Activated naive CD4-positive, alpha-beta T cell treated with Interleukin-2 at 50 U/mL for 16 hours (primary cell): Measurements from ENCODE around the gene LTB.
"Not testable (repeated sequence)": the region's sequence is repeated elsewhere in the genome, so short reads cannot be mapped to it uniquely, and the experiment has no call there.

Experiments used
- DNase-seq: peaks from one replicate; pipeline ENCODE4 v3.0.0-alpha.2; 2020

The LTB gene

DNA sequence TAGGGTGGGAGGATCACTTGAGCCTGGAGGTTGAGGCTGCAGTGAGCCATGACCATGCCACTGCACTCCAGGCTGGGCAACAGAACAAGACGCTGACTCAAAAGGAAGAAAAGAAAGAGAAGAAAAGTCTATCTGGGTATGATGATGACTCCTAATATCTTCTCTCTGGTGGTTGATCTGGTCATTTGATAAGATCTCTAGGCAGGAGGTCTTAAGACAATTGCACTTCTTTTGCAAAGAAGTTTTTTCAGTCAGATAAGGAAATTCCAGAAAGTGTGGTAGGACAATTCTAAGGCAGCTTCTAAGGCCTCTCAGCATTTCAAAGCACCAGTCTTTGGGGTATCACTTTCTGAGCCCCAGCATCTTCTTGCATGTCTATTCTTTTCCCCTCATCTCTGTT, 25.1 kb upstream of the LTB start:
- no peak for DNase-seq

DNA sequence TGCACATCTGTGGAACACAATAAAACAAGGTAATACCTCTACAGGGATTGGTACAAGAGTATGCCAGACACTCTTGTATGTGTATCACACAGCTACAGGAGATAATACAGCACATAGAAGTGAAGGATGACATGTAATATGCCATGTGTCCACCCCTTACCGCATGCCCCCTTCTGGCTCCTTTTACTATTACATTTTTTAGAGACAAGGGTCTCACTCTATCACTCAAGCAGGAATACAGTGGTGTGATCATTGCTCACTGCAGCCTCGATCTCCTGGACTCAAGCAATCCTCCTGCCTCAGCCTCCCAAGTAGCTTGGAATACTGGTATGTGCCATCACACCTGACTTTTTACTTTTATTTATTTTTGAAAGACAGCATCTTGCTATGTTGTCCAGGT, 14.8 kb upstream of the LTB start:
- peak; percentile 29 for DNase-seq

DNA sequence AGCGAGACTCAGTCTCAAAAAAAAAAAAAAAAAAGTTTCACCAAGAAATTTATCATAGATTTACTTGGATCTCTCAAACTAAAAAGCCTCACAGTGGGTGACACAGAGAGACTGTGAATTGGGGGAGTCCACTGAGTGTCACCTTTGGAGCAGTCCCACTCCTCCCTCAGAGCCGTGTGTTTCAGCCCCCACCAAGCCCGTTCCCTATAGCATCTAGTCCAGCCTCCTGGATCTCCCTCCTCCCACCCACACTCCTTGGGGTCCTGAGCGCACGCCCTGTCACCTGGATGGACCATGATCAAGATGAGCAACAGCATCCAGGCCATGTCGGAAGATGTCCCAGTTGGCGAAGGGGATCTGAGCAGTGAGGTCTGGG, 10.2 kb upstream of the LTB start:
- DNase-seq: no peak

DNA sequence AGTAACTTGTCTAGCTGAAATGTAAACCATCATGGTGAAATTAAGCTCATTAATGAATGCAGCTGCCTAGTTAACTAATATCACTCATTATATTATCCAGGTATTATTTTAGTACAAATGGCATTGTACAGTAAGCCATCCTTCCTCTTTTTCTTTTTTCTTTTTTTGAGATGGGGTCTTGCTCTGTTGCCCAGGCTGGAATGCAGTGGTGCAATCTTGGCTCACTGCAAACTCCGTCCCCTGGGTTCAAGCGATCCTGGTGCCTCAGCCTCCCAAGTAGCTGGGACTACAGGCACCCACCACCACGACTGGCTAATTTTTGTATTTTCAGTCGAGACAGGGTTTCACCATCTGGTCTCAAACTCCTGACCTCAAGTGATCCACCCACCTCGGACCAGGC, 8.5 kb upstream of the LTB start:
- not testable (repeated sequence) for DNase-seq

DNA sequence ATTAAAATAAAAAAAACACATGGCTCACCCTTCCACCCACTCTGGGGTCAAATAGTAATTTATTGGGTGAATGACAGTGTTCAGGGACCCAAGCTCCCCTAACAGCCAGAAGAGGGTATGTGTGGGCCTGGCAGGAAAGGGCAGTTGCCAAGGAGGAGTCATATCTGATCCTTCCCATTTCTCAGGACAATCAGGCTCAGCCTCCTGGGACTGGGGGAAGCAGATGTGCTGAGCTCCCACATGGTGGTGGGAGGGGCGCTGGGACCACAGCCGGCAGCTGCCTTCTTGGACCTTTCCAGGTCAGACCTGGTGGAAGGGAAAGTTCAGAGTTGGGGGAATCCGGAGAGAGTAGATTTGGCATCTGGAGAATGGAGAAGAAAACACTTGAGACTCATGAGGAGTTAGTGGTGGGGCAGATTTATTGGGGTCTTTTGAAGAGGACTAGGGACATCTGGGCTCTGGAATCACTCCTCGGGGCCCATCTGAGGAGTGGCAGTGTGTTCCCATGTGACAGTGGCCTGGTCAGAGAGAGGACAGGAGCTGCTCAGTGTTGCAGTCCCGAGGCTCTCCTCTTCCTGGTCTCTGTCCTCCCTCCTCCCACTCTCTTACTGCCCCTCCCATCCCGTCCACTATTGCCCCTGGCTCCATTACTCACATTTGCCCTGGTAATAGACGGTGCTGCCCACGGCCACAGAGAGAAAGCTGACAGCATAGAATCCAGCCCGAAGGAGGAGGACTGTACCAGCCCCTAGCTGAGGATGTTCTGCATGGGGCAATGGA, 6.8 kb upstream of the LTB start:
- DNase-seq: no peak

DNA sequence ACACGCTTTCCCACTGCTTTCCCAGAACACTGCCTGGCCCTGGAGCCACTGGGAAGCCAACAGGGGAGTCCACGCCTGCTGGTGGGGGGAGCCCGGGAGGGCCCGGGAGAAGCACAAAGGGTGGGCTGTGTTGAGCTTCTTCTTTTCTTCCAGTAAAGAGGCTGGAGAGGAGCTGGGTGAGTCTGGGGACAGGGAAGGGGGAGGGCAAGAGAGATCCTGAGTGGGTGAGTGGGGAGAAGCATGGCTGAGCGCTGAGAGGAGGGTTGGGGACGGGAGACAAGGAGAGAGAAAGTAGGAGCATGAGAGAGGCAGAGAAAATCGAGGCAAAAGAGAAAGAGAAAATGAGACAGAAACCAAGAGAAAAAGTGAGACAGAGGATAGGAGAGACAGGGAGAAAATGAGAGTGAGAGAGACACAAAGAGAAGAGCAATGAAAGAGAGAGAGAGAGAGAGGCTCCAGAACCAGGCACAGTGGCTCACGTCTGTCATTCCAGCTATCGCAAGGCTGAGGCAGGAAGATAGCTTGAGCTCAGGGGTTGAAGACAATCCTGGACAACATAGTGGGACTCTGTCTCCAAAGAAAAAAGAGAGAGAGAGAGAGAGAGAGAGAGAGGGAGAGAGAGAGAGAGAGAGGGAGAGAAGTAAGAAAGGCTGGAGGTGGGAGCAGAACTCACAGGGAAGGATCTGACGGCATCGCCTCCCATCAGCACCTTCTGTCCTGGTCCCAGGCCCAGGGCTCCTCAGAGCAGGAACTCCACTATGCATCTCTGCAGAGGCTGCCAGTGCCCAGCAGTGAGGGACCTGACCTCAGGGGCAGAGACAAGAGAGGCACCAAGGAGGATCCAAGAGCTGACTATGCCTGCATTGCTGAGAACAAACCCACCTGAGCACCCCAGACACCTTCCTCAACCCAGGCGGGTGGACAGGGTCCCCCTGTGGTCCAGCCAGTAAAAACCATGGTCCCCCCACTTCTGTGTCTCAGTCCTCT, 5.9 kb upstream of the LTB start:
- no peak for DNase-seq

DNA sequence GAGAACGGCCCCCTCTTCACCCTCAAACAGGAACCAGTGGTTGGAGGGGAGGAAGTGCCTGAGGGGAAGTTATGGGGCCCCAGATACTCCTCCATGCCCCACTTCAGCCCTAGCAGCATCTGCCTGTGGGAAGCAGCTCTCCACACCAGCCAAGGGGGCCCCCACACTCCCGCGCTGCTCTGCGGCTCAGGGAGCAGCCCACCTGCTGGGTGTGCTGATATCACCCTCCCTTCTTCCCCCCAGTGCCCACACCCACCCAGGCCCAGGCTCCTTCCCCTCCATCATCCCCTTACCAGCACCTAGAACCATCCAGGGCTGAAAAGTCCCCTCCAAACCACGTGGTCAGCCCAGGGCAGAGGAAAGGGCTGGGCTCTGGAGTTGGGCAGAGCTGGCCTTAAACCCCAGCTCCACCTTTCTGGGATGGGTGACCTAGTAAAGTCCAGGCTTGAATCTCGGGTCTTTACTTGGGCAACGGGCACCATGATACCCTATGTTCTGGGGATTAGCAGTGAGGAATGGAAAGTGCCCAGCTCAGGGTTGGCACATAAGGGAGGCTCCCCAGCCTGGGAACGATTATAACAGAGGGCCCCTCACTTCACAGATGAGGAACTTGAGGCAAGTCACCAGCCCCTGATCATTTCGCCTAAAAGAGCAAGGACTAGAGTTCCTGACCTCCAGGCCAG, 4.5 kb upstream of the LTB start:
- peak; percentile 22 for DNase-seq

DNA sequence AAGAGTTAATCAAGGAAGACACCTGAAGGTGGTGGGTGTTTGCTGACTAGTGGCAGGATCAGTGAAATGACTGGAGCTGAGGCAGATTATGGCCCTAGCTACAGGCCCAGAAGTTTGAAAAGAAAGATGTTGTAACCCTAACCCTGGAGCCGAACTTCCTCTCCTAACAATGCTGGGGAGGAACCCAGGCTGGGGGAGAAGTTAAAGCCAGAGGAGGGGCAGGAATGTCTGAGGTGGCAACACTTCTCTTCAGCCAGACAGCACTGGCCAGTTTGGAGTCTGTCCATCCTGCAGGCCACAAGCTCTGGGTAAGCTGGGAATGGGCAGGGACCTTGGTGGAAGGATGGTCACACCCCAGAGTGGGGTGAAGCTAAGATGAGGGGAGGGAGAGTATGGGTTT, 3.8 kb upstream of the LTB start, which contains the start of gene LST1:
Gene LST1 (plus strand): TSS at position 270 of the 400 bp plus-strand sequence. CDS start 1,023 bp downstream, outside the sequence.
- no peak for DNase-seq

DNA sequence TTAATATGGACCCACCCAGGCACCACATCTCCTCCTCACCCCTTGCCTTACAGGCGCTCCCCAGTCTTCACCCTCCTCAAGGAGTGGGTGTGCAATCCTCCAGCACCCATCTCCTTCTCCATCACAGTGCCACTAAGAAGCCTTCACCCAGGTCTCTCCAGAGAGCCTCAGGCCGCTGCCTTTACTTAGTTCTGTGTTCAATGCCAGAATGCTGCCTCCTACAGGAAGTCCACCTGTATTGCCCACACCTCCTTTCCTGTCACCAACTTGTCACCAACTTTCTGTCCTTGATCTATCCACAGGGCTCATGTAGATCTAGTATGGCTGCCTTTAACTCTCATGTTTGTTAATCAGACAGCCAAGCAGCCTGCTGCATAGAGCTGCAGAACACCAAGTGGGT, 3.3 kb upstream of the LTB start:
- peak; percentile 42 for DNase-seq

DNA sequence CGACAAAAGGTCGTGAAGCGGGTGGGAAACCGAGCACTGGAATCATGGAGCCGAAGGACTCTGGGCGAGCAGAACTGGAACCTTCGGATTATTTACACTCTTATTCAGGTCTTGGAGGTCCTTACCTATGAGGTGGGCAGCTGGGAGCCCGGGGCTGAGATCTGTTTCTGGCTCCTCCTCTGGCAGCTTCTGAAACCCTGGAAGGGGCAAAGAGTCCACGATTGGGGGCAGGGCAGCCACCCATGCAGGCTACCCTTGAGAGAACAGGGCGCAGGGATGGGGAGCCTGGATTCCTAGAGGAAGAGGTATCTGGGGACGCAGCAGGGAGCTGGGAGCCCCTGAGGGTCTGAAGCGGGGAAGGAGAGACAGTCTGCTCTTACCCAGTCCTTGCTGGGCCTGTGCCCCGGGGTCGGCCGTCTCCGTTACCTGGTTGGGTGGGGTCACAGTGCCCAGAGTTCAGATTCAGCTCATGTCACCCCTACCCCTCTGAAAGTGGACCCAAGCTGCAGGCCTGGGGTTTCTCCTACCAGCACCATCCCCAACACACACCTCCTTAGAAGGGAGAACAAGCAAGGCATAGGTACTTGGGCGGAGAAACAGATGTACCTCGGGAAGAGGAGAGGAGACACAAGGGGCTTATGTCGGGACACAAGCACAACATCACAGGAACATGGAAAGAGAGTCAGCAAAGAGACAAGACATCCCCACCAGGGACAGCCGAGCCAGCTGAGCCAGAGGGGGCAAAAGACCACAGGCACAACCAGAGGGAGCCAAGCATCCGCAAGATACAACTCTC, 592 bp downstream of the LTB start:
- DNase-seq: peak; percentile 15

DNA sequence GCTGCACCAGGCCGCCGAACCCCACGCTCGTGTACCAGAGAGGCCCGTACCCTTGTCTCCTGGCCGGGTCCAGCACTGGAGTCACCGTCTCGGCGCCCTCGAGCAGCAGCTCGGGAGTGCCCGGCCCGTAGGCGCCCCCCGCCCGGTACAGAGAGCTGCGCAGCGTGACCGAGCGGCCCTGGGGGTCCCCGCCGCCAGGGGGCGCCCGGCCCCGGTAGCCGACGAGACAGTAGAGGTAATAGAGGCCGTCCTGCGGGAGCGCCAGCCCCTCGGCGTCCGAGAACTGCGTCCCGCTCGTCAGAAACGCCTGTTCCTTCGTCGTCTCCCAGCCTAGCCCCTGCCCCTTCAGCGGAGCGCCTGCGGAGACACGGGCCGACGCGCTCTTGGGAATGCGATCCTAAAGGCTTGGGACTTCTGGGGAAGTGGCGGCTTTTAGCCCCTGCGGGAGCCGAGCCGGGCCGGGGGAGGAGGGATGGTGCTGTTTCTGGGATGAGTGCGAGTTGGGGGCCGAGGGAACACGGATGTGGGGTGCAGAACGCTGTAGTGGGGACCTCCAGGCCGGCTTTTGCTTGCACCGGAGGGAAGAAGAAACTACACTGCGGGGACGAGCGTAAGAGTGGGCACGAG, 1.3 kb downstream of the LTB start:
- peak; percentile 89 for DNase-seq

DNA sequence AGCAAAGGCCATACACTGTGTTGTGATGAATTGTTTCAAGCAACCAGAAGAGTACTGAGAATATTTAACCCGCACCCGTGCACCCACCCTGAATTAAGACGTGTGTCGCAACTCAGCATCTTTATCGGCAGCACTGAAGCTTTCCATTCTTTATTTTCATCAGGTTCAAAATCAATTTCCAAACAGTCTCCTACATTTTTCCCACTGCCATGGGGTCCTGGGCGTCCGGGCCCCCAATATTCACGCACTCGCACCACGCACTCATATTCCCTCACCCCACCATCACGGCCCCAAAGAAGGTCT, 1.8 kb downstream of the LTB start:
- no peak for DNase-seq

DNA sequence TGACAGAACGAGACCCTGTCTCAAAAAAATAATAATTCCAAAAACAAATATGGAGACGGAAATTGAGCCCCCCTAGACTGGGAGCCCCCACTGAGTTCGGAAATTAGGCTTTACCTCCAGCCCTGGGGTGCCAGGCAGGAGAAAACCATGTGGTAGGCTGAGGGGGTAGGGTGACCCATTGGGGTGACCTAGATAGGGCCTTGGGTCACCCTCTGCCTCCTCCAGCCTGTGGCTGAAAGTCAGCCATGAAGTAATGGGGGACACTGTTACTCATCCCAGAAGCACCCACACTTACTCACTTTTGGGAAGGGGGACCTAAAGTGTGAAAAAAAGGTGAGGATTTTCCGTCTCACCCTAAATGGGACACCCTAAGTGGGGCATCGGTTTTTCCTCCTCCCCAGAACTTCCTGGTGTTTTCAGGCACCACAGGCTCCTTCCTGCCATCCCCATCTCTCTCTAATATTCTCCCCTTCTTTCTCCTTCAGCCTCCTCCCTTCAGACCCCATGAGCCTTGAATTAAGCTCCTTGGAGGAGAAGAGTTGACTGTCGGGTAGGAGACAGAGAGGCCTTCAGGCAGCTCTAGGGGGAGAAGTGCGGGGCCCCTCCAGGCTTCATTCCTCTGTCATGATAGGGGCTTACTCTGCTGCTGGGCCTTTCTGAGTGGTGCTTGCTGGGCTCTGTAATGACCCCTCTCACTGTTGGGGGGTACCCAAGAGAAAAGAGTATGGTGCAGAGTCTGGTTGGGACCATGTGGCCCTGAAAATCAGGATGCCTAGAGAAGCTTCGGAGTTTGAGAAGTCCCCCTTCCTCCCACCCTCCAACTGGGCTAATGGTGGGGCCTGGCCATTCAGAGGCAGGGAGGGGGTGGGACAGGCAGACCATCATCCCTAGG, 2.4 kb downstream of the LTB start:
- peak; percentile 35 for DNase-seq

DNA sequence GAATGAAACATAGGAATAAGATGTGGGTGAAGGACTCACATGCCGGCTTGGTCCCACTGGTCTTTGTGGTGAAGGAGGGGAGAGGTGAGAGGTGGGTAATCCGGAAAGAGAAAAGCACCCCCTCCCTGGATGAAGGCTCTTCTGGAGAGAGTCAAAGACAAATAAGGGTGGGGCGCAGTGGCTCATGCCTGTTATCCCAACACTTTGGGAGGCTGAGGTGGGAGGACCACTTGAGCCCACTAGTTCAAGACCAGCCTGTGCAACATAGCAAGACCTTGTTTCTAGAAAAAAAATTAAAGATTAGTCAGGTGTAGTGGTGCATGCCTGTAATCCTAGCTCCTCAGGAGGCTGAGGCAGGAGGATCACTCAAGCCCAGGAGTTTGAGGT, 3.1 kb downstream of the LTB start:
- DNase-seq: peak; percentile 23

DNA sequence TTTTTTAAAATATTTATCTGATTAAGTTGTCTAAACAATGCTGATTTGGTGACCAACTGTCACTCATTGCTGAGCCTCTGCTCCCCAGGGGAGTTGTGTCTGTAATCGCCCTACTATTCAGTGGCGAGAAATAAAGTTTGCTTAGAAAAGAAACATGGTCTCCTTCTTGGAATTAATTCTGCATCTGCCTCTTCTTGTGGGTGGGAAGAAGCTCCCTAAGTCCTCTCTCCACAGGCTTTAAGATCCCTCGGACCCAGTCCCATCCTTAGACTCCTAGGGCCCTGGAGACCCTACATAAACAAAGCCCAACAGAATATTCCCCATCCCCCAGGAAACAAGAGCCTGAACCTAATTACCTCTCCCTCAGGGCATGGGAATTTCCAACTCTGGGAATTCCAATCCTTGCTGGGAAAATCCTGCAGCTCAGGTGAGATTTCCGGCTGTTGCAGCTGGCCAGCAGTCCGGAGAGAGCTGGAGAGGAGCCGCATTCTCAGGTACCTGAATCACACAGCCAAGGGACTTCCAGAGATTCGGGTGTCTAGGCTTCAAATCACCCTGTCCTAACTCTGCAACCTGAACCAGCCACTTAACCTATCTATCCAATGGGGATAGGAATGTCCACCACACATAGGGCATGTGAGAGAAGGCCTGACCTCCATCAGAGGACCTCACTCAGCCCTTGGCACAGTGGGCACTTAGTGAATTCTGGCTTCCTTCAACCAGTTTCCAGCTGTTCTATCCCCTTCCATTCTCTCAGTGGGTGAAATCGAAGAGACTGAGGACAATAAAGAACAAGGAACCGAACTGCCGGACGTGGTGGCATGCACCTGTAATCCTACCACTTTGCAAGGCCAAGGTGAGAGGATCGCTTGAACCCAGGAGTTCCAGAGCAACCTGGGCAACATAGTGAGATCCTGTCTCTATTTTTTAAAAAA, 3.8 kb downstream of the LTB start:
- DNase-seq: peak; percentile 12

DNA sequence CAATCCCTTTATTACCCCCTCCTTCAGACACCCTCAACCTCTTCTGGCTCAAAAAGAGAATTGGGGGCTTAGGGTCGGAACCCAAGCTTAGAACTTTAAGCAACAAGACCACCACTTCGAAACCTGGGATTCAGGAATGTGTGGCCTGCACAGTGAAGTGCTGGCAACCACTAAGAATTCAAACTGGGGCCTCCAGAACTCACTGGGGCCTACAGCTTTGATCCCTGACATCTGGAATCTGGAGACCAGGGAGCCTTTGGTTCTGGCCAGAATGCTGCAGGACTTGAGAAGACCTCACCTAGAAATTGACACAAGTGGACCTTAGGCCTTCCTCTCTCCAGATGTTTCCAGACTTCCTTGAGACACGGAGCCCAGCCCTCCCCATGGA, 4.7 kb downstream of the LTB start:
- no peak for DNase-seq

DNA sequence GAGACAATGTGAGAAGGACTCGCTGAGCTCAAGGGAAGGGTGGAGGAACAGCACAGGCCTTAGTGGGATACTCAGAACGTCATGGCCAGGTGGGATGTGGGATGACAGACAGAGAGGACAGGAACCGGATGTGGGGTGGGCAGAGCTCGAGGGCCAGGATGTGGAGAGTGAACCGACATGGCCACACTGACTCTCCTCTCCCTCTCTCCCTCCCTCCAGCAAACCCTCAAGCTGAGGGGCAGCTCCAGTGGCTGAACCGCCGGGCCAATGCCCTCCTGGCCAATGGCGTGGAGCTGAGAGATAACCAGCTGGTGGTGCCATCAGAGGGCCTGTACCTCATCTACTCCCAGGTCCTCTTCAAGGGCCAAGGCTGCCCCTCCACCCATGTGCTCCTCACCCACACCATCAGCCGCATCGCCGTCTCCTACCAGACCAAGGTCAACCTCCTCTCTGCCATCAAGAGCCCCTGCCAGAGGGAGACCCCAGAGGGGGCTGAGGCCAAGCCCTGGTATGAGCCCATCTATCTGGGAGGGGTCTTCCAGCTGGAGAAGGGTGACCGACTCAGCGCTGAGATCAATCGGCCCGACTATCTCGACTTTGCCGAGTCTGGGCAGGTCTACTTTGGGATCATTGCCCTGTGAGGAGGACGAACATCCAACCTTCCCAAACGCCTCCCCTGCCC, 5.2 kb downstream of the LTB start:
- DNase-seq: peak; percentile 60

DNA sequence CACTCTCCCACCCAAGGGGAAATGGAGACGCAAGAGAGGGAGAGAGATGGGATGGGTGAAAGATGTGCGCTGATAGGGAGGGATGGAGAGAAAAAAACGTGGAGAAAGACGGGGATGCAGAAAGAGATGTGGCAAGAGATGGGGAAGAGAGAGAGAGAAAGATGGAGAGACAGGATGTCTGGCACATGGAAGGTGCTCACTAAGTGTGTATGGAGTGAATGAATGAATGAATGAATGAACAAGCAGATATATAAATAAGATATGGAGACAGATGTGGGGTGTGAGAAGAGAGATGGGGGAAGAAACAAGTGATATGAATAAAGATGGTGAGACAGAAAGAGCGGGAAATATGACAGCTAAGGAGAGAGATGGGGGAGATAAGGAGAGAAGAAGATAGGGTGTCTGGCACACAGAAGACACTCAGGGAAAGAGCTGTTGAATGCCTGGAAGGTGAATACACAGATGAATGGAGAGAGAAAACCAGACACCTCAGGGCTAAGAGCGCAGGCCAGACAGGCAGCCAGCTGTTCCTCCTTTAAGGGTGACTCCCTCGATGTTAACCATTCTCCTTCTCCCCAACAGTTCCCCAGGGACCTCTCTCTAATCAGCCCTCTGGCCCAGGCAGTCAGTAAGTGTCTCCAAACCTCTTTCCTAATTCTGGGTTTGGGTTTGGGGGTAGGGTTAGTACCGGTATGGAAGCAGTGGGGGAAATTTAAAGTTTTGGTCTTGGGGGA, 6.1 kb downstream of the LTB start:
- no peak for DNase-seq
